NCI-H146 treated with DMSO at 0.1 percent for 48 hours (cell line): ENCODE measurements around the gene GPR61.

Experiments used
- DNase-seq: peaks from one replicate; lab custom pipeline; 2025; ENCODE audit not compliant: unreplicated experiment; lab: John Stamatoyannopoulos, UW

The GPR61 gene

GRCh38 chr1:109532365-109533136 lies 7.1 kb upstream of the GPR61 start:
- peak; percentile 57 for DNase-seq

DNA sequence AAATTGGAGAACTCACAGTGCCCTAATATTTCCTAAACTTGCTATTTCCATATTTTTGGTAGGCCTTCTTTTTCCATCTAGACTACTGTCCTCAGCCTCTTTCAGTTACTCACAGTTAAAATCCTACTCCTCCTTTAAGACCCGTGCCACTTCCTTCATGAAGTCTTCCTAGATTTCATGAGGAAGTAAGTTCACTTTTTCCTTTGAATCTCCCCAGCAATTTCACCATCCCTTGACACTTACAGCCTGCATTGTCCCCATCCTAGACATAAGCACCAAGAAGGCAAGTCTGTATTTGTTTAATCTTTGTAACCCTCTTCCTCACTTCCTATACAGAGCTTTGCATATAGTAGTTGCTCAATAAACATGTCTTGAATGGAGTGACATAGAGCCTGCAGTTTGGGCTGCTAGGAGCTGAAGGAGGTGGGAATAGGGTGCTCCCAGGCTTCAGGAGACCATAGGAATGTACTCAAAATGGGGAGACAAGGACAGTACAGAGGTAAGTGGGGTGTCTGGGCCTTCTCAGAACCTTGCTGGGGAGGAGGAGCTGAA lies 5.3 kb upstream of the GPR61 start:
- no peak for DNase-seq

- no peak for DNase-seq
Measured at GRCh38 chr1:109535481-109535880, 4.2 kb upstream of the GPR61 start.

DNA sequence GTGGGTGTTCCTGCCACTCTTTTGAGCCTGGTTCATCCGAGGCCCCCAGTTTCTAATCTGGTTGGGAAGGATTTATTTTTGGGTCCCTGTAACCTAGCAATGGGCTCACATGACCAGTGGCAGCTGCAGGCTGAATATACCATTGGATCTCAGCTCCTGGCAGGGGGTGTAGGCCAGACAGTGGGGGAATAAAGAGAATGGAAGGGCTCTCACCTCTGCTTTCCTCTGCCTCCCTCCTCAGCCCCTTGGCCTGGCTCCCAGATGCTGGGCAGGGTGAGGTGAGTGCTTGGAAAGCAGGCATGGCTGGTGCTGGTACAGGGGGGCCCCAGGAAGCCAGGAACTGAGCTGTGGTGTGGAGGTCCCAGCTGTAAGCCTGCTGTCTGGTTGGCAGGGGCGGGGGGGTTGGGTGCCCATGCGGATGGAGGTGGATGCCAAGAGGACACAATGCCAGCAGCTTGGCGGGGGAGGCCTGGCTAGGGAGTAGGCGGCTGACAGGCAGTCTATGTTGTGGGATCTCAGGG lies 3.6 kb upstream of the GPR61 start:
- no peak for DNase-seq

GRCh38 chr1:109537450-109538178 lies 2.1 kb upstream of the GPR61 start:
- no peak for DNase-seq

GRCh38 chr1:109538827-109539555 lies 681 bp upstream of the GPR61 start:
- no peak for DNase-seq

GRCh38 chr1:109541102-109541501 lies 1.4 kb downstream of the GPR61 start:
- DNase-seq = no peak

- no peak for DNase-seq
Measured at GRCh38 chr1:109542657-109543056, 3.0 kb downstream of the GPR61 start.

GRCh38 chr1:109543283-109543987 lies 3.8 kb downstream of the GPR61 start:
- DNase-seq = no peak

DNA sequence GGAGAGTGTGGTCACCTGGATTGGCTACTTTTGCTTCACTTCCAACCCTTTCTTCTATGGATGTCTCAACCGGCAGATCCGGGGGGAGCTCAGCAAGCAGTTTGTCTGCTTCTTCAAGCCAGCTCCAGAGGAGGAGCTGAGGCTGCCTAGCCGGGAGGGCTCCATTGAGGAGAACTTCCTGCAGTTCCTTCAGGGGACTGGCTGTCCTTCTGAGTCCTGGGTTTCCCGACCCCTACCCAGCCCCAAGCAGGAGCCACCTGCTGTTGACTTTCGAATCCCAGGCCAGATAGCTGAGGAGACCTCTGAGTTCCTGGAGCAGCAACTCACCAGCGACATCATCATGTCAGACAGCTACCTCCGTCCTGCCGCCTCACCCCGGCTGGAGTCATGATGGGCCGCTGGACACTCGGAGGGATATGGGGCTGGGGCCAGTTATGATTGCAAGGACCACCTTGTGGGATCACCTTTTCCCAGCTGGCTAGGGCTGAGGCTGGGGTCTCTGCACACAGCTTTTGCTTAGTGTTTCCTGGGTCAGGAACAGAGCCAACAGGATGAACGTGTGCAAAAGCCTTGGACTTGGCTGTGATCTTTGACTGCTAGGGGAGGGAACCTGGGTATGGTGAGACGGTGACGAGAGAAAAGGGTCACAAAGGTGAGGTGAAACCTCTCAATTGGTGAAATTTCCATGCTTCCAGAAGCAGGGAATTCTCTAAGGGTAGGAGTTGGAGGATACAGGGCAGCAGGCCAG lies 4.5 kb downstream of the GPR61 start:
- no peak for DNase-seq

- DNase-seq = peak; percentile 76
Measured at GRCh38 chr1:109546311-109547109, 6.8 kb downstream of the GPR61 start.

DNA sequence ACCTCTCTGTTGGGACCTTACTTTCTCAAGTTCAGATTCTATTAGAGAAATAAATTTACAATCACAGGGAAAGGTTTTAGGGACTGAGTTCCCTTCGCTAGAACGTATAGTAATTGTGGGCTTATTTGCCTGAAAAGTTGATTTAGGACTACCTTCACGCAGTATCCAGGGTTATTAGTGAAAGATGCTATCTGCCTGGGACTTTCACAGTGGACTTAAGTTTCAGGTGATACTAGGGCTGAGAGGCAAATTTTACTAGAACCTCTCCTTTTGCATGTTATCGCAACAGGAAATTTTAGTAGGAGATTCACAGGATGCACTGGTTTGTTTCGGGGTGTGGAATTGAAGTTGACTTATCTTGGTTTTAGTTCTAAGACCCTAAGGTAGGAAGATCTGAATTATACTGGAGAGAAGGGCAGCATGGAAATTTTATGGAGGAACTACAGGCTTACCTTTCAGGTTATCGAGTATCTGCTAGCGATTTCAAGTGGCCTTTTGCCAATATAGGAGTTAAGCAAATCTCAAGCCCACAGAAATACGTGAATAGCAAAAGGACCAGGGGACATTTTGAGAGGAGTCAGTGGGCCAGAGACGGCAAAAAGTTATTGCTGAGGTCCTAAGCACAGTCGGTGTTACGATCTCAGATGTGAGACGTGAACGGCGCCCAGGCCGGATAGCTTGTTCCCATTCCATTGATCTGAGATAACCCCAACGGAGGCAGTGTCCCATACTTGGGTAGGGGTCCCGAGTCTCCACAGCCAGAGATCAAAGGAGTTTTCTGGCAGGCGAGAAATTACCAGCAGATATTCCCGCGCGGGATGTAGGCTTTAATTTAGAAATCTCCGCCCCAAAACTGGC lies 8.0 kb downstream of the GPR61 start:
- no peak for DNase-seq

GRCh38 chr1:109548321-109549267 lies 8.9 kb downstream of the GPR61 start, which contains the start of gene GNAI3:
Gene GNAI3, plus strand, starts transcription at chr1:109548615. Its CDS starts 106 bp downstream, at chr1:109548721.
- DNase-seq = peak; percentile 89

- DNase-seq = no peak
Measured at GRCh38 chr1:109556563-109556962, 16.9 kb downstream of the GPR61 start.

- DNase-seq = no peak
Measured at GRCh38 chr1:109557520-109557919, 17.8 kb downstream of the GPR61 start.

DNA sequence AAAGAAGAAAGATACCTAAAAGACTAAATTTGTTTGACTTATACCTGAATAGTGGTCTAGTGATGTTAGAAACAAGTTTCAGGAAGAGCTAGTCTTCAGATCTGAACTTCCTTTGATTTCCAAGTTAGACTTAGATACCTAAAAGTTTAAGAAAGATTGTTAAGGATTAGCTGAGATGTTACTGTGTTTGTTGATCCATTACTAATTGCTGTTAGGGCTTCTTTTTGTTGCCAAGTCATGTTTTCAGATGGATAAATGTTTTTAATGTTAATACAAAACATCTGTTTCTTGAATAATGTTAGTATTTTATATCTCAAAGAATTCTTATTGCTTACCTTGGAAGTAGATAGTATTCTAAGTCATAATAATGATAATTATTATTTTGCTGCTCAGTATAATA lies 20.3 kb downstream of the GPR61 start:
- no peak for DNase-seq
